HEK293T (cell line): ENCODE data around the gene KIF1A.

ENCODE experiments used
- ELF4 ChIP-seq: fragments of 450-650 bp; IDR thresholded peaks from 2 replicates; pipeline ENCODE4 v1.6.1; 2017; ENCODE audit warnings: antibody characterized with exemption
- FOXM1 ChIP-seq: fragments of 450-650 bp; IDR thresholded peaks from 2 replicates; pipeline ENCODE4 v1.6.1; 2017; ENCODE audit warnings: mild to moderate bottlenecking, borderline replicate concordance
- SP1 ChIP-seq: fragments of 450-650 bp; IDR thresholded peaks from 2 replicates; pipeline ENCODE4 v1.6.1; 2017
- TARDBP ChIP-seq: fragments of 450-650 bp; IDR thresholded peaks from 2 replicates; pipeline ENCODE4 v1.6.1; 2016

DNA sequence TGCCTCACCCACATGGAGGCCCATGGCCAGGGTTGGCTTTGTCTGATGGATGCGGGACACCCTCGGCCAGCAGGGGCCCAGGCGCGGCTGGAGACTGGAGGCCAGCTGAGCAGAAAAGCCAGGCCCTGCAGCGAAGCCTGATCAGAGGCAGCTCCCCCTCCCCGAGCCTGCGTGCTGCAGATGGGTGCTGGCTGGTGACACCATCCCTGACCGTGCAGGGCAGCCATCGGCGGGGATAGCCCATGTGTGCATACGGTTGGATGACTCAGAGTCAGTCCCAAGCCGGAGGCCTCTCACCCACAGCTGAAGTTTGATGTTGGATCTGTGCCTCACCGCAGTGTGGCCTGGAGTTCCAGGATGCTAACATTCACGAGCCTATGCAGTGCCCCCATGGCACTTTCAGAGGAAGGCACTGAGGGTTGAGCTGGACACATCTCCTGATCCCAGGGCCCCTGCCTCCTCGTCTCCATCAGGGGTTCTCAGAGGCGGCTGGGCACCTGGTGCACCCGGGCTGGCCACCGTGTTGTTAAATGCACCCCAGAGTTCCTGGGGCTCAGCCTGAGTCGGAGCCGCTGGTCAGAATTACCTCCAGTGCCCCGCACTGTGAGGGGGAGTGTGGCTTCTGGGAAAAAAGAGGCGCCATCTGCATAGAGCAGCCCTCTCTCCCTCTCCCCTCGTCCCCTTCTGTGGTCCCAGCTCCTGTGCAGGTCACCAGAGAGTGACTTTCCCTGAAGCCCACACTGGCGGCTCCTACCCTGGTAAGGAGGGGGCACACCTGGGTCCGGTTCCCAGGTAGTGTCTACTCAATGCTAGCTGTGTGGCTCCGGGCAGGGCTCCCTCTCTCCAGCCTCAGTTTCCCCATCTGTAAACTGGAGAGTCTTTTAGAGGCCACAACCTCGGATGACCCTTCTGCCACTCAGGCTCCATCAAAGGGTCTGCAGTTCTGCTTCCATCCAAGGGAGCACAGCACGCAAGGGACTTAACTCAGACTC, 19.4 kb upstream of the KIF1A start:
- TF ChIP-seq TARDBP (no peak), SP1 (no peak), ELF4 (no peak), FOXM1 (no peak)
